Measurements from ENCODE around the gene CPNE7. TPM values are rescaled to one million over a fixed set of nuclear protein-coding genes. Genes with fewer than 3 reads are reported as not detected.

CPNE7 gene
- total RNA-seq, 1 donor from 2014 or later = 1.1 TPM

GRCh38 chr16:89571636-89572035 lies 3.9 kb upstream of the CPNE7 start:
- no peak for TF ChIP-seq CTCF (IDR thresholded peaks at IDR 0.05; ENCODE audit: insufficient read depth, low read length, severe bottlenecking)
- no peaks in the 10 kb centered on the region for H3K36me3 ChIP-seq (ENCODE audit: control insufficient read depth, insufficient read depth, low read length)
- H3K27me3 ChIP-seq (ENCODE audit: control insufficient read depth, insufficient read depth, low read length) = peaks cover 6% of the 10 kb centered on the region
- no peak for DNase-seq (ENCODE audit: low read depth)
- no peak for FAIRE-seq
- H3K4me3 ChIP-seq (ENCODE audit: low read depth, low read length) = no peak overlapping the region

- no peak for TF ChIP-seq CTCF (IDR thresholded peaks at IDR 0.05; ENCODE audit: insufficient read depth, low read length, severe bottlenecking)
- H3K36me3 ChIP-seq (ENCODE audit: control insufficient read depth, insufficient read depth, low read length) = no peaks in the 10 kb centered on the region
- peaks cover 9% of the 10 kb centered on the region for H3K27me3 ChIP-seq (ENCODE audit: control insufficient read depth, insufficient read depth, low read length)
- no peak for DNase-seq (ENCODE audit: low read depth)
- no peak for FAIRE-seq
- no peak overlapping the region for H3K4me3 ChIP-seq (ENCODE audit: low read depth, low read length)
Measured at GRCh38 chr16:89572073-89572484, 3.5 kb upstream of the CPNE7 start.

- Histone ChIP-seq H3K4me3 (ENCODE audit: low read depth, low read length) (no peak overlapping the region), H3K36me3 (ENCODE audit: control insufficient read depth, insufficient read depth, low read length) (no peaks in the 10 kb centered on the region), H3K27me3 (ENCODE audit: control insufficient read depth, insufficient read depth, low read length) (peaks cover 9% of the 10 kb centered on the region)
- DNase-seq (ENCODE audit: low read depth) (no peak), FAIRE-seq (peak; percentile 75)
- TF ChIP-seq CTCF (IDR thresholded peaks at IDR 0.05; ENCODE audit: insufficient read depth, low read length, severe bottlenecking) = no peak
Measured at GRCh38 chr16:89572485-89573205, 2.9 kb upstream of the CPNE7 start.

- H3K27me3 ChIP-seq (ENCODE audit: control insufficient read depth, insufficient read depth, low read length) = peaks cover 9% of the 10 kb centered on the region
- FAIRE-seq (no peak), DNase-seq (ENCODE audit: low read depth) (no peak)
- no peak overlapping the region for H3K4me3 ChIP-seq (ENCODE audit: low read depth, low read length)
- TF ChIP-seq CTCF (IDR thresholded peaks at IDR 0.05; ENCODE audit: insufficient read depth, low read length, severe bottlenecking) = no peak
- H3K36me3 ChIP-seq (ENCODE audit: control insufficient read depth, insufficient read depth, low read length) = no peaks in the 10 kb centered on the region
Measured at GRCh38 chr16:89573826-89574680, 1.5 kb upstream of the CPNE7 start.

- TF ChIP-seq CTCF (IDR thresholded peaks at IDR 0.05; ENCODE audit: insufficient read depth, low read length, severe bottlenecking) = peak; percentile 86
- DNase-seq (ENCODE audit: low read depth) = peak; percentile 30
- FAIRE-seq = no peak
- no peaks in the 10 kb centered on the region for H3K36me3 ChIP-seq (ENCODE audit: control insufficient read depth, insufficient read depth, low read length)
- peaks cover 9% of the 10 kb centered on the region for H3K27me3 ChIP-seq (ENCODE audit: control insufficient read depth, insufficient read depth, low read length)
- H3K4me3 ChIP-seq (ENCODE audit: low read depth, low read length) = peak overlapping the region; percentile 4
Measured at GRCh38 chr16:89574681-89575246, 794 bp upstream of the CPNE7 start.

All from bronchial epithelial cell (primary cell).